Measurements from ENCODE around the gene CRYAA. TPM values are rescaled to one million over a fixed set of nuclear protein-coding genes. Genes with fewer than 3 reads are reported as not detected.
"Not testable (repeated sequence)": the region's sequence is repeated elsewhere in the genome, so short reads cannot be mapped to it uniquely, and the experiment has no call there.

CRYAA gene
- total RNA-seq (not detected), total RNA-seq (0 reads per million in 2 donors)

GRCh38 chr21:43168708-43169107, at the start of gene CRYAA:
CRYAA (plus strand) TSS chr21:43169008; CDS start chr21:43169100, 92 bp downstream.
- H3K4me3 Mint-ChIP-seq; H3K27ac Mint-ChIP-seq; ATAC-seq; H3K9me3 ChIP-seq (ENCODE audit: control insufficient read depth, low read length, poor library complexity, severe bottlenecking); H3K4me1 Mint-ChIP-seq; H3K27me3 Mint-ChIP-seq; H3K36me3 Mint-ChIP-seq (ENCODE audit: low read depth); DNase-seq: not testable (repeated sequence)

- H3K36me3 Mint-ChIP-seq (ENCODE audit: low read depth); H3K4me1 Mint-ChIP-seq; H3K27me3 Mint-ChIP-seq; H3K4me3 Mint-ChIP-seq; ATAC-seq; H3K27ac Mint-ChIP-seq; DNase-seq; H3K9me3 ChIP-seq (ENCODE audit: control insufficient read depth, low read length, poor library complexity, severe bottlenecking): not testable (repeated sequence)
Measured at GRCh38 chr21:43130094-43130493, 38.7 kb upstream of the CRYAA start.

GRCh38 chr21:43134520-43134919, 34.3 kb upstream of the CRYAA start:
- not testable (repeated sequence) for H3K4me1 Mint-ChIP-seq; DNase-seq; H3K27me3 Mint-ChIP-seq; H3K9me3 ChIP-seq (ENCODE audit: control insufficient read depth, low read length, poor library complexity, severe bottlenecking); H3K4me3 Mint-ChIP-seq; ATAC-seq; H3K36me3 Mint-ChIP-seq (ENCODE audit: low read depth); H3K27ac Mint-ChIP-seq

- not testable (repeated sequence) for H3K27ac Mint-ChIP-seq; ATAC-seq; H3K4me3 Mint-ChIP-seq; H3K4me1 Mint-ChIP-seq; H3K27me3 Mint-ChIP-seq; H3K36me3 Mint-ChIP-seq (ENCODE audit: low read depth); DNase-seq; H3K9me3 ChIP-seq (ENCODE audit: control insufficient read depth, low read length, poor library complexity, severe bottlenecking)
Measured at GRCh38 chr21:43138944-43139343, 29.9 kb upstream of the CRYAA start.

- H3K4me3 Mint-ChIP-seq; H3K27me3 Mint-ChIP-seq; H3K27ac Mint-ChIP-seq; H3K36me3 Mint-ChIP-seq (ENCODE audit: low read depth); H3K9me3 ChIP-seq (ENCODE audit: control insufficient read depth, low read length, poor library complexity, severe bottlenecking); H3K4me1 Mint-ChIP-seq; ATAC-seq; DNase-seq: not testable (repeated sequence)
Measured at GRCh38 chr21:43141407-43141806, 27.4 kb upstream of the CRYAA start.

- DNase-seq; ATAC-seq; H3K9me3 ChIP-seq (ENCODE audit: control insufficient read depth, low read length, poor library complexity, severe bottlenecking); H3K27me3 Mint-ChIP-seq; H3K4me1 Mint-ChIP-seq; H3K4me3 Mint-ChIP-seq; H3K36me3 Mint-ChIP-seq (ENCODE audit: low read depth); H3K27ac Mint-ChIP-seq: not testable (repeated sequence)
Measured at GRCh38 chr21:43146637-43147036, 22.2 kb upstream of the CRYAA start.

- H3K4me1 Mint-ChIP-seq; DNase-seq; H3K36me3 Mint-ChIP-seq (ENCODE audit: low read depth); H3K27ac Mint-ChIP-seq; ATAC-seq; H3K27me3 Mint-ChIP-seq; H3K9me3 ChIP-seq (ENCODE audit: control insufficient read depth, low read length, poor library complexity, severe bottlenecking); H3K4me3 Mint-ChIP-seq: not testable (repeated sequence)
Measured at GRCh38 chr21:43147999-43148398, 20.8 kb upstream of the CRYAA start.

GRCh38 chr21:43149344-43149743, 19.5 kb upstream of the CRYAA start:
- not testable (repeated sequence) for H3K4me1 Mint-ChIP-seq; H3K4me3 Mint-ChIP-seq; H3K36me3 Mint-ChIP-seq (ENCODE audit: low read depth); ATAC-seq; DNase-seq; H3K9me3 ChIP-seq (ENCODE audit: control insufficient read depth, low read length, poor library complexity, severe bottlenecking); H3K27ac Mint-ChIP-seq; H3K27me3 Mint-ChIP-seq

GRCh38 chr21:43153601-43154000, 15.2 kb upstream of the CRYAA start:
- H3K27ac Mint-ChIP-seq; ATAC-seq; H3K27me3 Mint-ChIP-seq; H3K4me1 Mint-ChIP-seq; H3K9me3 ChIP-seq (ENCODE audit: control insufficient read depth, low read length, poor library complexity, severe bottlenecking); H3K36me3 Mint-ChIP-seq (ENCODE audit: low read depth); H3K4me3 Mint-ChIP-seq; DNase-seq: not testable (repeated sequence)

GRCh38 chr21:43159279-43160175, 9.3 kb upstream of the CRYAA start:
- not testable (repeated sequence) for H3K4me3 Mint-ChIP-seq; ATAC-seq; H3K4me1 Mint-ChIP-seq; H3K36me3 Mint-ChIP-seq (ENCODE audit: low read depth); DNase-seq; H3K27me3 Mint-ChIP-seq; H3K27ac Mint-ChIP-seq; H3K9me3 ChIP-seq (ENCODE audit: control insufficient read depth, low read length, poor library complexity, severe bottlenecking)

- not testable (repeated sequence) for H3K36me3 Mint-ChIP-seq (ENCODE audit: low read depth); DNase-seq; ATAC-seq
Measured at GRCh38 chr21:43161826-43162707, 6.7 kb upstream of the CRYAA start.

GRCh38 chr21:43162708-43163205, 6.1 kb upstream of the CRYAA start:
- not testable (repeated sequence) for H3K4me3 Mint-ChIP-seq, H3K27me3 Mint-ChIP-seq

More at GRCh38 chr21:43161826-43162707, 6.7 kb upstream of the CRYAA start:
- not testable (repeated sequence) for H3K4me1 Mint-ChIP-seq; H3K9me3 ChIP-seq (ENCODE audit: control insufficient read depth, low read length, poor library complexity, severe bottlenecking); H3K27ac Mint-ChIP-seq; H3K4me3 Mint-ChIP-seq; H3K27me3 Mint-ChIP-seq

GRCh38 chr21:43164823-43165222, 4.0 kb upstream of the CRYAA start:
- not testable (repeated sequence) for H3K4me1 Mint-ChIP-seq; DNase-seq; H3K27ac Mint-ChIP-seq; H3K27me3 Mint-ChIP-seq; ATAC-seq; H3K4me3 Mint-ChIP-seq; H3K9me3 ChIP-seq (ENCODE audit: control insufficient read depth, low read length, poor library complexity, severe bottlenecking); H3K36me3 Mint-ChIP-seq (ENCODE audit: low read depth)

More at GRCh38 chr21:43162708-43163205, 6.1 kb upstream of the CRYAA start:
- DNase-seq; H3K9me3 ChIP-seq (ENCODE audit: control insufficient read depth, low read length, poor library complexity, severe bottlenecking); H3K27ac Mint-ChIP-seq; H3K4me1 Mint-ChIP-seq; H3K36me3 Mint-ChIP-seq (ENCODE audit: low read depth); ATAC-seq: not testable (repeated sequence)

All from T-helper 17 cell (primary cell).